HUDEP-2 (cell line): ENCODE measurements around the gene VPS45.

ENCODE experiments used
- DNase-seq, 76 experiments: peaks; one replicate each; lab custom pipeline; 2025; ENCODE audit not compliant: unreplicated experiment in 76 of 76; lab: John Stamatoyannopoulos, UW

The VPS45 gene

GRCh38 chr1:150156868-150157603 is 89.5 kb downstream of the VPS45 start:
- no peak for DNase-seq

- DNase-seq = no peak
Observed at GRCh38 chr1:150159550-150159949, 92.0 kb downstream of the VPS45 start.

- DNase-seq = no peak
Observed at GRCh38 chr1:150160964-150161621, 93.5 kb downstream of the VPS45 start.

GRCh38 chr1:150161747-150162581 is 94.4 kb downstream of the VPS45 start:
- DNase-seq = peak in 1 of 76 experiments; percentile 1

- DNase-seq = no peak
Observed at GRCh38 chr1:150162582-150162861, 94.9 kb downstream of the VPS45 start.

- DNase-seq = no peak
Observed at GRCh38 chr1:150162862-150163706, 95.5 kb downstream of the VPS45 start.

GRCh38 chr1:150164224-150164623 is 96.6 kb downstream of the VPS45 start:
- DNase-seq = no peak

GRCh38 chr1:150164779-150165178 is 97.2 kb downstream of the VPS45 start:
- no peak for DNase-seq

GRCh38 chr1:150165622-150166612 is 98.3 kb downstream of the VPS45 start:
- peak in 18 of 76 experiments; percentile 5 to 34 (median 15) for DNase-seq

GRCh38 chr1:150168960-150169601 is 101.5 kb downstream of the VPS45 start:
- DNase-seq = peak in 51 of 76 experiments; percentile 7 to 66 (median 33)

- DNase-seq = peak in 2 of 76 experiments; percentile 6 to 12
Observed at GRCh38 chr1:150171801-150172200, 104.2 kb downstream of the VPS45 start.

GRCh38 chr1:150173141-150173585 is 105.6 kb downstream of the VPS45 start:
- no peak for DNase-seq

GRCh38 chr1:150176593-150176992 is 109.0 kb downstream of the VPS45 start:
- DNase-seq = no peak

GRCh38 chr1:150178548-150178947 is 111.0 kb downstream of the VPS45 start:
- no peak for DNase-seq

GRCh38 chr1:150179867-150180266 is 112.3 kb downstream of the VPS45 start:
- no peak for DNase-seq

GRCh38 chr1:150180474-150180873 is 112.9 kb downstream of the VPS45 start:
- no peak for DNase-seq

- DNase-seq = no peak
Observed at GRCh38 chr1:150182247-150182646, 114.7 kb downstream of the VPS45 start.

GRCh38 chr1:150183061-150183460 is 115.5 kb downstream of the VPS45 start:
- DNase-seq = no peak

- DNase-seq = no peak
Observed at GRCh38 chr1:150185481-150185880, 117.9 kb downstream of the VPS45 start.
